Lower leg skin (tissue), 3 donors: Measurements from ENCODE around the gene ATP1A4.

Source experiments
- CTCF ChIP-seq, 3 donors: fragments of 450-650 bp; IDR thresholded peaks; one replicate each; pipeline ENCODE4 v1.5.1; 2016; ENCODE audit warnings: antibody characterized with exemption in 3 of 3, mild to moderate bottlenecking in 3 of 3, moderate library complexity in 2 of 3
- POLR2A ChIP-seq, 2 donors: fragments of 450-650 bp; IDR thresholded peaks; one replicate each; pipeline ENCODE4 v1.6.1; 2016 to 2017; ENCODE audit warnings: antibody characterized with exemption in 2 of 2, mild to moderate bottlenecking in 1 of 2, moderate library complexity in 1 of 2

- no peak for TF ChIP-seq CTCF (IDR thresholded peaks at IDR 0.05)
- TF ChIP-seq POLR2A (IDR thresholded peaks at IDR 0.05) = no peak
Observed at GRCh38 chr1:160123726-160124125, 27.7 kb upstream of the ATP1A4 start.
